ENCODE data around the gene NRSN2.

- TF ChIP-seq CTCF (IDR thresholded peaks at IDR 0.05) = no peak
- no peak for TF ChIP-seq EZH2 (IDR thresholded peaks at IDR 0.05; ENCODE audit: borderline replicate concordance, insufficient read depth, low read depth, low read length, poor library complexity, severe bottlenecking)
These were observed 29.8 kb downstream of the NRSN2 start for GRCh38 chr20:376750-377149.
